HG03135 (cell line): Measurements from ENCODE around the gene PRAMEF2.
"Not testable (repeated sequence)": the region's sequence is repeated elsewhere in the genome, so short reads cannot be mapped to it uniquely, and the experiment has no call there.

Experiments used
- ATAC-seq: cut with Tn5 transposase; IDR thresholded peaks from one replicate; pipeline ENCODE4 v1.9.1; 2021; ENCODE audit warnings: mild to moderate bottlenecking, moderate library complexity; ENCODE audit not compliant: unreplicated experiment

PRAMEF2 gene, protein sequence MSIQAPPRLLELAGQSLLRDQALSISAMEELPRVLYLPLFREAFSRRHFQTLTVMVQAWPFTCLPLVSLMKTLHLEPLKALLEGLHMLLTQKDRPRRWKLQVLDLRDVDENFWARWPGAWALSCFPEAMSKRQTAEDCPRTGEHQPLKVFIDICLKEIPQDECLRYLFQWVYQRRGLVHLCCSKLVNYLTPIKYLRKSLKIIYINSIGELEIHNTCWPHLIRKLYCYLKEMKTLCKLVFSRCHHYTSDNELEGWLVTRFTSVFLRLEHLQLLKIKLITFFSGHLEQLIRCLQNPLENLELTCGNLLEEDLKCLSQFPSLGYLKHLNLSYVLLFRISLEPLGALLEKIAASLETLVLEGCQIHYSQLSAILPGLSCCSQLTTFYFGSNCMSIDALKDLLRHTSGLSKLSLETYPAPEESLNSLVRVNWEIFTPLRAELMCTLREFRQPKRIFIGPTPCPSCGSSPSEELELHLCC

DNA sequence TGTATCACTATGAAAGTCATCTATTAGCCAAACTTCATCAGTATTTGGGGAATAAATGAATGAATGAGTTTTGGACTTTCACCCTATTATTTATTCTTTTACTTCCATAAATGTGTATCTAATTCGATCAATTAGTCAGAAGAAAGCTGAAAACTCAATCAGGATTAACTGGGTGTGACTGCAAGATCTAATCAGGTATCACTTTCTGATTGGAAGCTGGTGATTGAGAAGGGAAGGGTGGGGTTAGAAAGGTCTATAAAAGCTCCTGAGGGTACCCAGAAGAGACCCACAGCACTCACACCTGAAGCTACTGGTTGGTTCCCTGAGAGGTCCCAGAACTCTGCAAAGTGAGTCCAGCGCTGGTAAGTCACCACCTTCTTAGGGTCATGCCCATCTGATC is at the start of gene PRAMEF2:
TSS of gene PRAMEF2 (plus strand) at position 301 of the 400 bp plus-strand sequence. CDS start 1,924 bp downstream, outside the sequence.
- not testable (repeated sequence) for ATAC-seq

DNA sequence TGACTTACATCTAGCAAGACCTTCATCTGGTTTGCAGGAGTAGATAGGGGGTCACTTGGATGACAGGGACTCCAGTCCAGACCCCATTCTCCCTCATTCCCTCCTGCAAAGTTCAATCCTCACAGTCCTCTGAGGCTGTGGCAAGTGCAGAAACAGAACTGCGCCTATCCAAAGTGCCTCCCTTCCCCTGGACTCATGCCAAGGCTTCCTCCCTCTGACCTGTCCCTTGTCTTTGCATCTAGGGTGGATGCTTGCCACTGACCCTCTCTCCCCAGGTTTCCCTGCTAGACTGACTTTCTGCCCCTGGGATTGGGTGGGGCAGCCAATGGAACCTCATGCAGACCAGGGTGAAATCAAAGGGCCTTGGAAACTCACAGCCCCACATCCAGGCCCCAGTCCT is 47.0 kb upstream of the PRAMEF2 start:
- no peak for ATAC-seq

DNA sequence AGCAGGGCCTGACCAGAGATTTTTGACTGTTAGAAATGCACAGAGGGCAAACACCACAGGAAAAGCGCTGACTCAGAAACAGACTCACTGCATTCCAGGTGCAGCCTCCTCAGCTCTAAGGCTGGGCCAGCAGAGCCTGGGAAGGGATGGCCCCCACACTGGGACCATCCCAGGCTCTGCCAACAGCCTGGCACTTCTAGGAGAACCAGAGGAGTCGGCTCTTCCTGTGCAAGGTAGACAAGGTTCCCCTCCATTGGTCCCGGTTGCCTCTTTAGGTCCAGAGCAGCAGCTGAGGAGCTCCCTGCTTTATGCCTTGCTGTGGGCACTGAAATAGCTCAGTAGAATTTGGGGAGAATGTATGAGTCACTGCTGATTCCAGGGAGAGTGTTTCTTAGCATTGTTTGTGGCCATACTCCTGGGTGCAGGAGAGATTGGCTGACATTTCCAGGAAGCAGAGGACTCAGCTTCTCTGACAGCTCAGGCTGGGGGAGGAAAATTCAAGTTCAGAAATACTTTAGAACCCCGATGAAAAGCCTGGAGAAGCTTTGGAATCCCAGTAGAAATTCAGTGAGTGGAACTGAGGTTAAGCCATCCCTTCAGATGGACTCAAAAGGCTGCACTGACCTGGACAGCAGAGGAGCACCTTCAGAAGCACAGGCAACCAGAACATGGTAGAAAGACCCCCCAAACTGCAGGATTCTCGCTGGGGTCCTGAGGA is 46.0 kb upstream of the PRAMEF2 start:
- no peak for ATAC-seq

DNA sequence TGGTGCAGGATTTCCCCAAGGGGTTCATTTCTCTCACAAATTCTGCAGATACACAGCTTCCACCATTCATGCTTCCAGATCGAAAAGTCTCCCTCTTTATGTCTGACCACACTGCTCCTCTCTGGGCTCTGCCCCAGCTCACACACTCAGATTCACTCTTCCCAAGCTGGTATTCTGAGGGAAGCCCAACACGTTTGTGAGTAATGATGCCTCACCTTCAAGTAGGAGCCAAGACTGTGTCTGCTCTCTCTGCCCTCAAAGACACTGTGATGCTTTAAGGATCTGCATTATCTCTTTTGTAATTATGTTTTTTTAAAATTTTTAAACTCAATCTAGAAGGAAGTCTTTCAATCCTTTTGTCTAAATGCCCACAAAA is 45.5 kb upstream of the PRAMEF2 start:
- no peak for ATAC-seq

DNA sequence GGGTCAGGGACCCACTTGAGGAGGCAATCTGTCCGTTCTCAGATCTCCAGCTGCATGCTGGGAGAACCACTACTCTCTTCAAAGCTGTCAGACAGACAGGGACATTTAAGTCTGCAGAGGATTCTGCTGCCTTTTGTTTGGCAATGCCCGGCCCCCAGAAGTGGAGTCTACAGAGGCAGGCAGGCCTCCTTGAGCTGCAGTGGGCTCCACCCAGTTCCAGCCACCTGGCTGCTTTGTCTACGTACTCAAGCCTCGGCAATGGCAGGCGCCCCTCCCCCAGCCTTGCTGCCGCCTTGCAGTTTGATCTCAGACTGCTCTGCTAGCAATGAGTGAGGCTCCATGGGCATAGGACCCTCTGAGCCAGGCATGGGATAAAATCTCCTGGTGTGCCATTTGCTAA is 37.8 kb upstream of the PRAMEF2 start:
- not testable (repeated sequence) for ATAC-seq

DNA sequence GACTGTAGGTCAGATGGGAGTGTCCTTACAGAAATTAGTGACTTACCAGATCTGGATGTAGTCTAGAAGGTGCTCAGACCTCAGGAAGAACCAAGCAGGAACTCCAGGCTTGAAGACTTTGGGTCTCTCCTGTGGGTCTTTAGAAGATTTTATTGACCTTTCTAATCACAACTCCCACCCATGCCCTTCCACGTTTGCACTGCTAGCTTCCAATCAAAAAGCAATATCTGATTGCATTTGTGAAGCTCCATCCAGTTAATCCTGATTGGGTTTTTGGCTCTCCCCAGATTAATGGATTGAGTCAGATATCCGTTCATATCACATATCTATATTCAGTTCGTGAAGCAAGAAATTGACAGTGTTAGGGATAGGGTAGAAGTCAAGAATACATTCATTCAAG is 25.6 kb upstream of the PRAMEF2 start, which contains the start of gene PRAMEF11:
TSS of gene PRAMEF11 (minus strand) at position 101 of the 400 bp plus-strand sequence. CDS start 2,621 bp downstream, outside the sequence.
- not testable (repeated sequence) for ATAC-seq

DNA sequence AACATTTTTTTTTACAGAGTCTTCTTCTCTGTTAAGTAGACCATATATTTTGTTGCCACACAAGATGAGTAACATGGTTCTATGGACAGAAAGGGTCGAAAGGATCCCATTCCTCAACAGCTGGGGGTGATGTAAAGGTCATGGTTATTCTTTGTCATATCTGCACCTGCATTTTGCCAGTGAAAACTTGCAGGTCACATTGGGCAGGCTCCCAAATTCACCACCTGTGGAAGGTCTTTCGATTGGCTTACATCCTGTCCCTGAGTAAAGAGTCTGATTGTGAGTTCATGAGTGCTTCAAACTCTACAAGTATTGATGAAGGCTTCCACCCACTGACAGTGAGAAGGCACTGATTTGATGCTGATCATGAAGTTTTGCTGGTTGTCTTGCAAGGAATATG is 23.6 kb upstream of the PRAMEF2 start:
- ATAC-seq = not testable (repeated sequence)

DNA sequence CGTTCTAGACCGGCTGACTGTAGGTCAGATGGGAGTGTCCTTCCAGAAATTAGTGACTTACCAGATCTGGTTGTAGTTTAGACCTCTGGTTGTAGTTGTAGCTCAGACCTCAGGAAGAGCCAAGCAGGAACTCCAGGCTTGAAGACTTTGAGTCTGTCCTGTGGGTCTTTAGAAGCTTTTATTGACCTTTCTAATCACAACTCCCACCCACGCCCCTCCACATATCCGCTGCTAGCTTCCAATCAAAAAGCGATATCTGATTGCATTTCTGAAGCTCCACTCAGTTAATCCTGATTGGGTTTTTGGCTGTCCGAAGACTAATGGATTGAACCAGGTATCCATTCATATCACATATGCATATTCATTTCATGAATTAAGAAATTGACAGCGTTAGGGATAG is 8.3 kb upstream of the PRAMEF2 start, which contains the start of gene HNRNPCL1:
TSS of gene HNRNPCL1 (minus strand) at position 101 of the 400 bp plus-strand sequence. CDS start 431 bp downstream, outside the sequence.
- not testable (repeated sequence) for ATAC-seq

DNA sequence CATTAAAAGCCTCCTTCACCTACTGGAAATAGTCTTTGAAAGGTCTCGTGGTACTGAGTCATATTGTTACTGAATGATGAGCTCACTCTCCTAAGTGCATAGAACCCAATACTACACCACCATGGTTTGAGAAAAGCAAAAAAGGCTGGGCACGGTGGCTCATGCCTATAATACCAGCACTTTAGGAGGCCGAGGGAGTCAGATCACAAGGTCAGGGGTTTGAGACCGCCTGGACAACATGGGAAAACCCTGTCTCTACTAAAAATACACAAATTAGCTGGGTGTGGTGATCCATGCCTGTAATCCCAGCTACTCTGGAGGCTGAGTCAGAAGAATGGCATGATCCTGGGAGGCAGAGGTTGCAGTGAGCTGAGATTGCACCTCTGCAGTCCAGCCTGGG is 5.1 kb upstream of the PRAMEF2 start:
- no peak for ATAC-seq

DNA sequence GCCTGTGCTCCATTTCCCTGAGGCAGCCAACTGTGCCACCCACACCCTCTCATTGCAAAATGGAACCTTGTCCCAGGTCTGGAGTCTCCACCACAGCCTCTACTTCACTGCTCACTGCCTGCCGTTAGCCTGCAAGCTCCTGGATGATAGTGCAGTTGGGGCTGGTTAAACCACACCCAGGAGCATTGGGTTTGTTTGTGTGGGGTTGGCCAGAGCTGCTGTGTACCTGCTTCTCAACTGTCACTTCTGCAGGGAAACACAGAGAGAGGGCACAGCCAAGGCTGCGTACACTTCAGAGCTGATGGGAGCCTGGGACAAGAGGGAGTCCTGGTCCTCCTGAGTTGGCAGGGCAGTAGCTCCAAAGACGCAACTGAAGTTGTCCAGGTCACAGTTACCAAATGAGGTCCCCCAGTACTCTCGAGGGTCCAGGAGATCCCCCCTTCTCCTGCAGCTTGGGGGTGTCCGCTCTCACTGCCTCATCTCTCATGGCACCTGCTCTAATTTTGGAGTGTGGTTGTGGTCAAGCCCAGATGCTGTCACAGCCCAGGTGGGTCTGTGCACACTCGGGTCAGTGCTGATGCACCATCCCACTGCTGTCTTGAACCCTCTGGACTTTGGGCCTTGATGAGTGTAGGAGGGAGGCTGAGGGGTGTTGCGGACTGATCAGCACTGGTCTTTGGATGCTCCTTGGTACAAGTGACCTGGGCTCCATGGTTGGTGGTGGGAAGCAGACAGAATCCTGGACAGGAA is 6.4 kb downstream of the PRAMEF2 start:
- not testable (repeated sequence) for ATAC-seq

DNA sequence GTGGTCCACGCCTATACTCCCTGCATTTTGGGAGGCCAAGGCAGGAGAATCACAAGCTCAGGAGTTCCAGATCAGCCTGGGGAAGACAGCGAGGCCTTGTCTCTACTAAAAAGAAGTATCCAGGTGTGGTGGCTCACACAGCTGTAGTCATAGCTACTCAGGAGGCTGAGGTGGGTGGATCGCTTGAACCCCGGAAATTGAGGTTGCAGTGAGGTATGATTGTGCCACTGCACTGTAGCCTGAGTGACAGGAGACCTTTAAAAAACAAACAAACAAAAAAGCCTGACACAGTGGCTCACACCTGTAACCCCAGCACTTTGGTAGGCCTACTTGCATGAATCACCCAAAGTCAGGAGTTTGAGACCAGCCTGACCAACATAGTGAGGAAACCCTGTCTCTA is 21.6 kb downstream of the PRAMEF2 start:
- not testable (repeated sequence) for ATAC-seq

DNA sequence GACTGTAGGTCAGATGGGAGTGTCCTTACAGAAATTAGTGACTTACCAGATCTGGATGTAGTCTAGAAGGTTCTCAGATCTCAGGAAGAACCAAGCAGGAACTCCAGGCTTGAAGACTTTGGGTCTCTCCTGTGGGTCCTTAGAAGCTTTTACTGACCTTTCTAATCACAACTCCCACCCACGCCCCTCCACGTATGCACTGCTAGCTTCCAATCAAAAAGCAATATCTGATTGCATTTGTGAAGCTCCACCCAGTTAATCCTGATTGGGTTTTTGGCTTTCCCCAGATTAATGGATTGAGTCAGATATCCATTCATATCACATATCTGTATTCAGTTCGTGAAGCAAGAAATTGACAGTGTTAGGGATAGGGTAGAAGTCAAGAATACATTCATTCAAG is 29.2 kb downstream of the PRAMEF2 start, which contains the start of gene PRAMEF4:
TSS of gene PRAMEF4 (minus strand) at position 101 of the 400 bp plus-strand sequence. CDS start 2,807 bp downstream, outside the sequence.
- ATAC-seq = not testable (repeated sequence)

DNA sequence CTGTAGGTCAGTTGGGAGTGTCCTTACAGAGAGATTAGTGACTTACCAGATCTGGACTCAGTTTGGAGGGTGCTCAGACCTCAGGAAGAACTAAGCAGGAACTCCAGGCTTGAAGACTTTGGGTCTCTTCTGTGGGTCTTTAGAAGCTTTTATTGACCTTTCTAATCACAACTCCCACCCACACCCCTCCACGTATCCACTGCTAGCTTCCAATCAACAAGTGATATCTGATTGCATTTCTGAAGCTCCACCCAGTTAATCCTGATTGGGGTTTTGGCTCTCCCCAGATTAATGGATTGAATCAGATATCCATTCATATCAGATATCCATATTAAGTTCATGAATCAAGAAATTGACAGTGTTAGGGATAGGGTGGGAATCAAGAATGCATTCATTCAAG is 41.3 kb downstream of the PRAMEF2 start, which contains the start of gene PRAMEF10:
TSS of gene PRAMEF10 (minus strand) at position 101 of the 400 bp plus-strand sequence. CDS start 2,423 bp downstream, outside the sequence.
- not testable (repeated sequence) for ATAC-seq

DNA sequence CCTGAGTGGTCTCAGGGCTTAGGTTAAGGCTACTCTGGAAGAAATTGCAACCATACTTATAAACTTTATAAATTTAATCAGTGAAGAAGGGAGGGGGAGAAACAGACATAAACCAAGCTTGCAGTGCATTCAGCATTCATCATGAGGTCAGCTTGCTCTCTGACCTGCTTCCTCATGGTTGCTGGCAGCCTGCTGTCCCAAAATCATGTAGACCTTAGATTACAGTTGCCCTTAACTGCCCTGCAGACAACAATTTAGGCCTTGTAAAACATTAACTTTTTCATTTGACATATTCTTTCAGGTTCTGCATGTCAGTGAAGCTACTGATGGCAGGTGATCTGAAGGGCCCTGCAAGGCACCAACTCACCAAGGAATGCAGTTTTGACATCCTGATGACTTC is 42.3 kb downstream of the PRAMEF2 start:
- ATAC-seq = not testable (repeated sequence)

DNA sequence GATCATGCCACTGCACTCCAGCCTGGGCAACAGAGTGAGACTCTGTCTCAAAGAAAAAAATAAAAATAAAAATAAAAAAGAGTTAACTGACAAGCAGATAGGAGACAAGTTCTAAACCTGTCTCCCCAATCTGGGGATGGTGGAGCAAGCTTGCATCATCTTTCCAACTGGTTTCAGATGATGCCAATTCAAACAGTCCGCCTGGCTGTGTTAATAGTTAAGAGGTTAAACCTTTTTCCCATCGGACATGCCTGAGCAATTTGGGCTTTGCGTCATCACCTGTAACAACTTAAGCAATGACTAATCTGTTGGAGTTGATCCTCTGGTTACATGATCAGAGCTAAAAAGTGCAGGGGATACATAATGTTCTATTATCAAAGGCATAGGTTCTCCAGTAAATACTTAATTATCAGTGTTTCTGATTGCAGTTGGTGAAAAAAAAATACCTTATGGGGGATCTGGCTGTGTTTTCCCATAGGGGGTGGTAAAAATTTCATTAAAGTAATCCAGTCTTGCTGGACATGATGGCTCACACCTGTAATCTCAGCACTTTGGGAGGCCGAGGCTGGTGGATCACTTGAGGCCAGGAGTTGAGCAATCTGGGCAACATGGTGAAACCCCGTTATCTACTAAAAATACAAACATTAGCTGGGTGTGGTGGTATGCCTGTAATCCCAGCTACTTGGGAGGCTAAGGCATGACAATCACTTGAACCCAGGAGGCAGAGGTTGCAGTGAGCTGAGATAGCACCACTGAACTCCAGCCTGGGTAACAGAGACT is 47.1 kb downstream of the PRAMEF2 start:
- ATAC-seq = not testable (repeated sequence)
